Spleen (tissue), 7 donors: ENCODE results near the gene ANKRD1.

Source experiments
- CTCF ChIP-seq, 11 experiments: fragments of 200-600 bp in 7 of 11; fragments of 450-650 bp in 4 of 11; sonication (generic) in 4 of 11; IDR thresholded peaks in 8 of 11; conservative IDR thresholded peaks in 3 of 11; 1 replicate in 7 of 11; 2 replicates in 4 of 11; pipeline versions ENCODE4 v1.4.0 to v1.8.0; 2016 to 2021; ENCODE audit warnings: antibody characterized with exemption in 11 of 11, inconsistent platforms in 4 of 11, mild to moderate bottlenecking in 1 of 11
- POLR2A ChIP-seq, 3 donors: fragments of 450-650 bp; IDR thresholded peaks; one replicate each; pipeline ENCODE4 v1.5.1; 2017; ENCODE audit warnings: antibody characterized with exemption in 3 of 3, mild to moderate bottlenecking in 1 of 3
- POLR2AphosphoS5 ChIP-seq, 3 donors: sonication (generic); formaldehyde crosslinking; IDR thresholded peaks; one replicate each; pipeline ENCODE4 v1.5.1; 2017; ENCODE audit warnings: antibody characterized with exemption in 3 of 3
- donor health status: DM: no; HTN: no; CAD: no; lungs with moderate emphysema.
- donor health status: DM: no; HTN: no; CAD: no.
- donor health status: DM: no; HTN: no; CAD: no.

- TF ChIP-seq POLR2AphosphoS5 (IDR thresholded peaks at IDR 0.05): no peak
- no peak for TF ChIP-seq CTCF (IDR thresholded peaks at IDR 0.05 in 8 of 11, conservative IDR thresholded peaks at IDR 0.05 in 3 of 11)
- TF ChIP-seq POLR2A (IDR thresholded peaks at IDR 0.05): no peak
These were observed 36.5 kb downstream of the ANKRD1 start for GRCh38 chr10:90884431-90884830.
